Measurements from ENCODE around the gene ORM2.

The ORM2 gene

DNA sequence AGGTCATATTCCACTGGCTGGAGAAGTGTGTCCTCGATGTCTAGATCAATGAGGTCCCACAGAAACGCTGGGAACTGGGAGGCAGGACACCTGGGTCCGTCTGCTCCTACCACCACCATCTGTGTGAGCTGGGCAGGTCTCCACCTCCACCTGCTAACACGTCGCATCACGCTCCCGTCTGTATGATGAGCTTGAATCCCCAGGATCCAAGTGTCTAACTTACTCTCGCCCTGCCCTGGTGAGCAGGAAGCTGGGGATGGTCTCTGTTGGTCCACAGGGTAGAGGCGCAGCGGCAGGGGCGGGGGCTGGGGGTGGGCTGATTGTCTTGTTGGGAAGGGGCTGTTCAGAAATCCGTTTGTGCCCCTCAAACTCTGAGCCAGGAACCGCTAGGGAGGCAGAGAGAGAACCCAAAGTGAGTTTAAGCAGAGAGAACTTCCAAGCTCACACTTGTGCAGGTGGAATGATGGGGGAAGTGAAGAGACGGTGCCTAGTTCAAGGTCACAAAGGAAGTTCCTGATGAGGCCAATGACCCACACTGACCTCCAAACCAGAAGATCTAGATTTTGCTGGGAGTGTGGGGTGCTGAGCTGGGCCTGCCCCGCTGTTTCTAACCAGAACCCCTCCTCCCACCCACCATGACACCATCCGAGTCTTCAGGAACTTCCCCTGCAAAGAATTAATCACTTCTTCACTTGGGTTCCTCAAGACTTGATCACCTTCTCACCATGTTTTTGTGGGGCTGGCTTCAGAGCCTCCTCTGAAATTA is 21.1 kb downstream of the ORM2 start:
- no peak for DNase-seq

DNA sequence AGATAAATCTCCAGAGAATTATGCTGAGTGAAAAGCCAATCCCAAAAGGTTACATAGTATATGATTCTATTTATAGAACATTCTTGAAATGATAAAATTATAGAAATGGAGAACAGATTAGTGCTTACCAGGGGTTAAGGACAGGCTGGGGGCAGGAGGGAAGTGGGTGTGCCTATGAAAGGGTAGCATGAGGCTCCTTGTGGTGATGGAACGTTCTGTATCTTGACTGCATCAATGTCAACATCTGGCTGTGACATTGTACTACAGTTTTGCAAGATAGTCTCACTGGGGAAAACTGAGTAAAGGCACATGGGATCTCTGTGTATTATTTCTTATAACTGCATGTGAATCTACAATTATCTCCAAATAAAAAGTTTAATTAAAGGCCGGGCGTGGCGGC is 22.3 kb downstream of the ORM2 start:
- no peak for DNase-seq

DNA sequence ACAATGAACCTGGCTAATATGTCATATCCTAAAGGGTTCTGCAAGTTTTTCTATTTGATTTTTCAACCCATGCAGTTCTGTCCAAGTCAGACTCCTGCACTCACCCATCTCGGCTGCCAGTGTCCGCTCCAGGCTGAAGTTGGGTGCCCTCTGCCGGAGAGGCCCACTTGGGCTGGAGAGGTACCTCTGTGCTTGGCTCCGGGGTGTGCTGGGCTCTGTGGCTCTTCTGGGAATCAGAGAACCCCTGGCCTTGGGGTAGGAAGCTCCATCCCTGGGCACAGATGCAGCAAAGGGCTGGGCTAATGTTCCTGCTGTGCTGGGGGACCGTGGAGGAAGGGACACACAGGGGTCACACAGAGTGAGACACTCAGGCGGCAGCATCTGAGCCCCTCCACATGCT is 26.2 kb downstream of the ORM2 start:
- no peak for DNase-seq

DNA sequence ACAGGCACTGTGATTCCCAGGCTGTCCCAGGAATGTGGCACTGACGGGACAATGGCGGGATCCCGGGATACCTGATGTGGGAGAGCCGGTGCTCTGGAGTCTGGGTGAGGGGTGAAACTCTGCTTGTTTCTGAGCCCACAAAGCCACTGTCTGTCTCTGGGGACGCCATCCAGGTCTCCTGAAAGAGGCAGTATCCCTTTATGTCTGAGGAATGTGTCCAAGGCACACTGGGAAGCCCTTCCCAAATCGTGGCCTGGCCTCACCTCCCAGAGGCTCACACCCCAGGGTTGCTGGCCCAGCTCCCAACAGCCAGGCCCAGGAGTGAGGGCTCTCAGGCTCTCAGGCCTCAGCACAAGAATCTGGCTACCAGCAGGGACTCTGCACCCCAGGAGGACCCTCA is 27.1 kb downstream of the ORM2 start:
- no peak for DNase-seq

DNA sequence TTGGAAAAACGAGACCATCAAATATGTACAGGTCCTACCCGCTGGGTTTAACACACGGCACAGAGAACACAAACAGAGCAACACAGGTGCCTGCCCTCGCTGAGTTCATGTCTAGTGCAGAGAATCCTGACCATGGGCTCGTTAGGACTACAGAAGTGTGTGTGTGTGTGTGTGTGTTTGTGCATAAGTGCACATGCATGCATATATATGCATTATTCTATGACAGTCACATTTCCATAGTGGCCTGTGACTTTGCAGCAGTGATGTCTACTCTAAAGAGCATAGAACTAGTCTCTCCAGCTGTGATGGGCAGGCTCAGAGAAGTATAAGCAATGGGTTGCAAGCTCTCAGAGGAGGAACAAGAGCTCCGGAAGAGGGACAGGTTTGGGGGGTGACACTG is 27.7 kb downstream of the ORM2 start:
- DNase-seq: no peak

DNA sequence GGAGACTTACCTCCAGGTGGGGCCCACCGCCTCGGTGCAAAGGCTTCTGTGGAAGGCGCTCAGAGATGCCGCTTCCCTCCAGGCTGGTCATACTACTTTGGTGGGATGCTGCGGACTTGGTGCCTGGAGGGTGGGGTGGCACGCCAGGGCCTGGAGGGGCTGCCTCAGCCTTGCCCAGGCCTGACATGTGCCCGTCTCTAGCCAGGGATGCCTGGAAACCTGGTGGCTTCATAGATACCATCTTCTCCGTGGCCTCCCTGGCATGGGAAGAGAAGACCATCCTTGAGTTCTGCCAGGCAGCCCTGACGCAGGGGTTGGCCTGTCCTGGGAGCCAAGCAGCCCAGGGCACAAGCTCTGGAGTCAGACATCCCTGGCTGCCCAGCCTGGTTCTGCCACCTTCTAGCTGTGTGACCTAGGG is 28.3 kb downstream of the ORM2 start:
- DNase-seq: no peak

DNA sequence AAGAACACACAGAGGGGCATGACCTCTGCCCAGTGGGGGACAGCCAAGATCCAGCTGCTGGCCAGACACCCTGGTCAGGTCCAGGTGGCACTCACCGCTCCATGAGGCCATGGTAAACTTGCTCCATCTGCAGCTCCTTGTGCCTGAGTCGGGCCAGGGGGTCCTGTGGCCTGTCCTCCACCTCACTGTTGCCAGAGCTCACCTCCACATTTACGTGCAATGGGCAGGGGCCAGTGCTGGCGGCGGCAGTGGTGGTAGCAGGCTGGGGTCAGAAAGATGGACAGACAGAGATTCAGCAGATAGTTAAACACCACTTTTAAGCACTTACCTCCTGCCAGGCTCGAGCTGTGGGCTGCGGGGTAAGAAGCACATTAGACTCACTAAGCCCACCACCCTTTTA is 30.1 kb downstream of the ORM2 start:
- no peak for DNase-seq

DNA sequence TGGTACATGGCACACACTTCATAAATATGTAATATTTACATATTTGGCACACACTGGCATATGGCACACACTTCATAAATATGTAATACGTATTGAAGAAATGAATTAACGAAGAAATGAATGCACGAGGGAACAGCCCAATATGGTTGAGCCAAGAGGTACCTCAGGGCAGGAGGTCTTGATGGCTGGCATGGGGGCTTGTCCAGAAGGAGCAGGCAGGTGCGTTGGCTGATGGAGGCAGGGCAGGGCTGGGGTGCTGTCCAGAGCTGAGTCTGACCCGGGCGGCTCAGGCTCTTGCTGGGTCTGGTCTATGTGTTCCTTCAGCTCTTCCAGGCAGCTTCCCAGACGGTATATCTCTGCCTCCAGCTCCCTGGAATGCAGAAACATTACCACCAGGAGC is 31.9 kb downstream of the ORM2 start:
- DNase-seq: no peak

DNA sequence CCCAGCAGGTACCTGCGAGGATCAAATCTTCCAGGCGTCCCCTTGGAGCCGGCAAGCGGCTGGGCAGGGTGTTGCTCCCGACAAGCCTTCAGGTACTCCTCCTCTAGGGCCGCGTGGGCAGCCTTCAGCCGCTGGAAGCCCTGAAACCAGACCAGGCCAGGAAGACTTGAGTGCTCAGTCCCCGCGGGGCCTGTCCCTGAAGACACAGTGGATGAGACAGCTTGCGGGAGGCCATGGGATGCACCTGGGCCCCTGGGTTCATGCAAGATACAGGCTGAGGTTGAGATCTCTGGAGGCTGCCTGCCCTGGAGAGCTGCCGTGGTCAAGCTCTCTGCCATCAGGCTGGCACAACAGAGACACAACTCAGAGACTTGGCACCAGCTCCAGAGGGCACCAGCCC is 32.7 kb downstream of the ORM2 start:
- no peak for DNase-seq

DNA sequence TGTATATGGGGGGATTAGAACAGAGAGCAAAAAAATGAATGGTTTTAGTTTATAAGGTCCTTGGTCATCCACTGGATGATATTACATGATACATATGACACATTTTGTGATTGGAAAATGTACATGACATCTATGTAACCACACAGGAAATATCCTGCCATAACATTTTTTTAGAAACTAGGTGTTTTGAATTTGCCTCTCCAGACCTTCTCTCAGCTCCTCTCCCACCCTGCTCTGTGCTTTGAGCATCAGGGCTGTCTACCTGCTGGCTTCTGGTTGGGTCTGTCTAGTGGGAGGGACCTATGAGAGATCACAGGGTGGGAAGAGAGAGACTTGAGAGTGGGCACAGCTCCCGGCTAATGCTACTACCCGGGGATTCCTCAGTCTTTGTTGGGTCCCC is 33.8 kb downstream of the ORM2 start:
- DNase-seq: no peak

DNA sequence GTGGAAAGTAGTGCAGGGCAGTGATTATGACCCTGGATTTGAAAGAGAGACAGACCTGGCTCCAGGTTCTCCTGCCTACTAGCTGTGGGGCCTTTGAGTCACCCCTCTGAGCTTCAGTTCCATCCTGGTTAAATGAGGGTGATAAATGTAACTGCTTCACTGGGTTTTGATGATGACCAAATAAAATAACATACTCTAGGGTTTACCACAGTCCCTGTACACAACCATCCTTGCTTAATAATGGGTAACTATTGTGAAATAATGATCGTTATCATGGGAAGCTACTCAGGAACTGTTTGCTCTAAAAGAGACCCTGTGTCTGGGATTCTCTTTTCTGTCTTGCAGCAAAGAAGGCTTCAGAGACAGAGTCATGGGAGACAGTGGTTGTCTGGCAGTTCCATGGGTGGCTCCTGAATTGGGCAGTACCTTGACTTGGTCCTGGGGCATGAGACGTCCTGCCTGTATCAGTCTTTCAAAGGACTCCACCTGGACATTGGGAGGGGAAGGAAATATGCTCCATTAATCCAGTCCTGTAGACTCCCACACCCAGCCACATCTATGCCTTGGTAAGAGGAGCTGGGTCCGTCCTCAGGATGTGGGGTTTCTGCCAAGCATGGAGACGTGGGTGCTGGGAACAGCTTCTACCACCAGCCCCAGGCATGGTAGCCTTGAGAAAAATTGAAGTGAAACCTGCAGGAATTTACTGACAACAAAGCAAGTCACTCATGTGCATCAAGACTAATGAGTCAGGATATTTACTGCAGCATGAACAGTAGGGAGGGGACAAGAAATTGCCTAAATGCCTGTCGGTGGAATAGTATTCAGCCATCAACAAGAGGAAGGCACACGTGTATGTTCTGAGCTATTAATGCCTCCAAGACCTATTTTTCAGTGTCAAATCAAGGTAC is 34.7 kb downstream of the ORM2 start:
- DNase-seq: no peak

DNA sequence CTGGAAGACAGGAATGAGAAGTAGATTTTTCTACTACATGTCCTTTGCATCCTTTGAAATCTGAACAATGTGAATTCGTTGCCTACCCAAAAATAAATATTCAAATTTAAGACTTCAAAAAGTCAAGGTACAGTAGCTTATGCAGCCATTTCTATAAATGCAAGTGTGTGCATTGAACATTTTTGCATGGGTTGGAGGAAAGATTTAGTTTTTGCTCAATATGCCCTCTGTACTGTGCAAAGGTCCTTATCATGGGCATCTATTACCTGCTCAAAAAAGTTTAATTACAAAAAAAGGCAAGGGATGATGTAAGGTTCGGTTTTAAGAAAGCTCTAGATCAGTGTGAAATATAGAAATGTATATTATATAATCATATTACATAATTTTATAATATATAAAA is 35.5 kb downstream of the ORM2 start:
- no peak for DNase-seq

DNA sequence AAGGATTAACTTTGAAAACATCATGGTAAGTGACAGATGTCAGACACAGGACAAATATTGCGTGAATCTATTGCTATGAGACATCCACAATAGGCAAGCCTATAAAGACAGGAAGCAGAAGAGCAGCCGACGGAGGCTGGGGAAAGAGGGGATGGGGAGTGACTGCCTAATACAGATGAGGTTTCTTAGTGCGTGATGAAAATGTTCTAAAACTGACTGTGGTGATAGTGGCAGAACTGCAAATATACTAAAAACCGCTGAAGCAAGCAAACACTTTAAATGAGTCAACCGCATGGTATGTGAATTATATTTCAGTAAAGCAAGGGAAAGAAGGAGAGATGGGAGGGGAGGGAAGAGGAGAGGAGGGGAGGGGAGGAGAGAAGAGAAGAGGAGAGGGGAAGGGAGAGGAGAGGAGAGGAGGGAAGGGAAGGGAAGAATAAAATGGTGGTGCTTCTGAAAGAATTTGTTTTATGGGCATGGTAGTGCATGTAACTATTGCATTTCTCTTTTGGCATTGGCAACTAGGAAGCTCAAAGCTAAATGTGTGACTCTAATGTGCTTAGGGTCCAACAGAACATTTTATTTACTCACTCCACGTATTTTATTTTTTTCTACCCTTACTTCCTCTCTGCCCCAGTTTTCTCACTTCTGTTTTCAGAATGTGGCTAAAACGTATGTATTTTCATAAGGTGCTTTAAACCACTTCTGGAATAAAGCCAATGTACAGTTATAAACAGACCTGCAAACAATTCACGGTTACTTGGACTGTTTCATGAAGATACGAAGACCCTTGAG is 36.9 kb downstream of the ORM2 start:
- DNase-seq: no peak

DNA sequence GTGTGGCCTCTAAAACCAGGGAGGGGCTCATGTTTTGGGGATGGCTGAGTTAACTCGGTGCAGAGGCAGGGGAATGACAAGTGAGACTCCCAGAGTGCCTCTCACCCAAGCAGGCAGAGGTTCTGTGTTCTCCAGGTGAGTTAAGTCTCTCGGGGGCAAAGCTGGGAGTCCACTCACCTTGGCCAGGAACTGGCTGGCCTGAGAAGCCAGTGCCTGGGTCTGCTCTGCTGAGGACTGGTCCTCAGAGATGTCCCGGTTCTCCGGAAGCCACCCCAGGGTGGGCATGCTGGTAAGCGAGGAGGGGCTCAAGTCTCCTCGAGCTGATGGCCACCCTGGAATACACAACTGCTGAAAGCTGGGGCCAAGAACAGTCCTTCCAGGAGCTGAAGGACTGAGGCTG is 37.7 kb downstream of the ORM2 start:
- no peak for DNase-seq

DNA sequence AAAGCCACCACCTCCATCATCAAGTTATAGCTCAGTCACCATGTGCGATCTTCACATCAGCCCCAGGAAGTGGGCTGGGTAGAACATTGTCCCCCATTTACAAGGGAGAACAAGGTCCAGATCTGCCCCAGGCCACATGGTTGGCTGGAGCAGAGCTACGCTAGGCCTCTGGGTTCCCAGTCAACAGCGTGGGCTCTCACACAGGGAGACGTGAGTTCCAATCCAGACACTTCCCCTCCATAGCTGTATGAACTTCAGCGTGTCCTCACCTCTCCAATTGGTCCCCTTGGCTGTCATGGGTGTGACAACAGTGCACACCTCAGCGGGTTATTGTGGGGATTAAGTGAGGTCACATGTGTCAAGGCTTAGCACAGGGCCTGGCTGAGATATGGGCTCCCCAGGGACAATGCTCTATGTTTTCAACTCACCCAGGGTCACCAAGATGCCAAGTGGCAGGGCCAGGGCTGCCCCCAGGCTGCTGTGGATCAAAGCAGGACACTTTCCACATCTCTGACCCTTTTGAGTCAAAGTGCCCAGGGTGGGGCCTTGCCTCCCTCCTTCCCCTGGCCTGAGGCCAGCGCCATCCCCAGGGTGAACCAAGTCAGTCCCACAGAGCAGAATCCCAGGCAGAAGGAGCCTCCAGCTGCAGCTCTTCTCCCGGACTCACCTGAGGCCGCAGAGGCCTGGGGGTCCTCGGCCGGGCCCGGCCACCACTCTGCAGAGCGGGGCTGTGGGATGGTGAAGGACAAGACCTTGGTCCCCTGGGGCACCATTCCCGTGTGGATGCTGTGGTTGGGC is 38.3 kb downstream of the ORM2 start:
- no peak for DNase-seq

DNA sequence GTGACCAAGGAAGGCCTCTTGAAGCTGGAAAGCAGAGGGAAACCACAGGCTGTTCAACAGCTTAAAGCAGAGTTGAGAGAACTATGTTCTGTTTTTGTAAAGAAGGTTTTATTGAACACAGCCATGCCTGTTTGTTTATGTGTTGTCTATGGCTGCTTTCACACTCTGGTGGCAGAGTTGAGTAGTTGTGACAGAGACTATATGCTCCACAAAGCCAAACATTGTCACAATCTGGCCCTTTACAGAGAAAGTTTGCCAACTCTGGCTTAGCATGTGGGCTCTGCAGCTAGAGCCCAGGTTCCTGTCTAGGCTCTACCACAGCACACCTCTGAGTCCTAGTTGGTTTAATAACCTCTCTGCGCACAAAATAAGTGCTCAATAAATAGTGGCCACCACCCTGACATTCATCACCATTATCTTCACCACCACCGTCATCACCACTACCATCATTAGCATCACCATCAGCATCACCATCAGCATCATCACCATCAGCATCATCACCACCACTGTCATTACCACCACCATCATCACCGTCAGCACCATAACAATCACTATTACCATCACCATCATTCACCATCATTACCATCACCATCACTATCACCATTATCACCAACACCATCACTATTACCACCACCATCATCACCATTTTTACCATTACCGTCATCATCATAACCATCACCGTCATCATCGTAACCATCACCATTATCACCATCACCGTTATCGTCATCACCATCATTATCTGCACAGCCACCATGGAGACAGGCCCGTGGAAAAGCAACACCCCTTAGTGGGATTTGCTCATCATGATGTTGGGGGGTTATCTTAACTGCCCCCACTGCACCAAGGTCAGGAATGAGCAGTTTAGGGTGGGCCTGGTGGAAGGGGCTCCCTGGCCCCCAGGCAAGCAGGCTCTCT is 39.8 kb downstream of the ORM2 start:
- no peak for DNase-seq

DNA sequence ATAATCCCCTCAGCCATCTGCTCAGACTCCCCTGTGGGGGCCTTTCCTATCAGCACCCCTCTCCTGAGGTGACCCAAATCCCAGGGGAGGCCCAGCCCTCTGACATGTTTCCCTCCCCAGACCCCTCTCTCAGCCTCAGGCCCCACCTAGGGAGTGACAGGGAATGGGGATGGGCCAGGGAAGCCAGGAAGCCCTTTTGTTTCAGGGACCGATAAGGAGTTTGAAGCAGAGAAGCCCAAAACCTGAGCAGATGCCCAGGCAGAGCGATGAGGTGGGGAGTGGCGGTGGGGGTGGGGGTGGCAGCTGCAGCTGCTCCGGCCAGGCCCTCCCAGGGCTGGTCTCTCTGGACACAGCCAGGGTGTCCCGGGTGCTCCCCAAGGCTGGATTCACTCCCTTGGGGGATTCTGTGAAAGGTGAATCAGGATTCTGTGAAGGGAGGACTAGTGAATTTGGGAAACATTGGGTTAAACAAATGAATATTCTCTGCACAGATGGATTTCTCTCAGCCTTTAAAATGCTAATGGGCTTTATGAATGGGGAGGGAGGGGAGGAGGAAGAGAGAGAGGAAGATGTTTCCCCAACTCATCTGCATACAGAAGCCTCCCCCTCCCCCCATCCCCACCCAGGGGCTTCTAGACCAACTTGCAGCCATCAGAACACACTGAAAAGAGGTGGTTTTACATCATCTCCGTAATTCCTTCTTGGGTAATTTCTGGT is 40.7 kb downstream of the ORM2 start:
- no peak for DNase-seq

DNA sequence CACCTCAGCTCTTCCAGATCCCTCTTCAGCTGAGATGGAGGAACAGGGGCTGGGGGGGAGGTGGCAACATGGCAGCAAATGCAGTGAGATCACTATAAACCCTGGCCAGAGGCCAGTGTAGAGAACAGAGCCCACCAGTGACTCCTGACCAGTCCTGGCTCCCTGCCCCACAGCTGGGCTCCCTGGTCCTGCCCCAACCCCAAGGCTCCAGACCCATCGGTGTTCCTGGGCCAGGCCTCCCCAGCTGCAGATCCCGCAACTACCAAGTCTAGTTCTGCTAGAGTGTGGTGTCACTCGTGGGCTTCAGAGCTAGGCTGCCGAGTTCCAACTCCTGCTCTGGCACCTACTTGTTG is 41.3 kb downstream of the ORM2 start:
- no peak for DNase-seq

DNA sequence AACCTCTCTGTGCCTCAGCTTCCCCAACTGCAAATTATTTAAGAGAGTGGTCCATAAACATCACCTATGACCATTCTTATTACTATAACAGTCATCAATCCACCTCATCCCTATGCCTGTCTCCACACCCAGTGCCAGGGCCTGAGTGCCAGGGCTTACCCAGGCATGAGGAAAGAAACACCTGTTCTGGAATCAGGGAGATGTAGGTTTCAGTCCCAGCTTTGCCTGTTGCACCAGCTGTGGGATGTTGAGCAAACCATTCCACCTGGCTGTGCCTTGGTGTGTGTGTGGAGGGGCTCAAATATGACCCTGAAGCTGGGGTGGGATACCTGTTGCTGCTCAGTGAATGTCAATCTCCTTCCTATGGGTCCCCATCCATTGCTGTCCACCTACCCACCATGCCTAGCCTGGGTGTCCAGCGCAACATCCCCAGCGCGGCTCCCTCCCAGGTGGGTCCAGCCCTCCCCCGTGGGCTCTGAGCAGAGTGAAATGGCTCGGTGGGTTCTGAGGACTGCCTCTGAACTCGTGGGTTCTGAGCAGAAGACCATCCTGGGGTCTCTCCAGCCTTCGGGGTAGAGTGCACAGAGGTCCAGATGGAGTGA is 41.8 kb downstream of the ORM2 start:
- no peak for DNase-seq
